ENCODE measurements around the gene KRTAP10-1.

KRTAP10-1 gene

GRCh38 chr21:44548381-44548780 is 8.4 kb upstream of the KRTAP10-1 start:
- DNase-seq (ENCODE audit: low spot score): no peak

- DNase-seq (ENCODE audit: low spot score): no peak
These were observed 7.8 kb upstream of the KRTAP10-1 start for GRCh38 chr21:44547656-44548331.

DNA sequence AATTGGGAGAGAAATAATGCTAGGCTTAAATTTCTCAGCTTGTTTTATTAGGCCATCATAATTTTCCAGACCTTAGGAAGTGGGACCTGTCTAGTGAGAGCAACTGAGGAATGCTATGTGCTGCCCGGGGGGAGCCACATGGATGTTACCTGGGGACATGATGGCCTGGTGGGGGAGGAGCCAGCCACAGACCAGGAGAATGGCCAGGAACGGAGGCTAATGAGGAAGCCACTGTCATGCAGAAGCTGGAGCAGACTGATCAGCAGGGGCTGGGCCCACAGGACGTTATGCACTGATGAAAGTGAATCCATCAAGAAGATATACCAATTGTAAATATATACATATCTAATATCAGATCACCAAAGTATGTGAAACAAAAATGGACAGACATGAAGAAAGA is 4.6 kb upstream of the KRTAP10-1 start:
- DNase-seq (ENCODE audit: low spot score): no peak

DNA sequence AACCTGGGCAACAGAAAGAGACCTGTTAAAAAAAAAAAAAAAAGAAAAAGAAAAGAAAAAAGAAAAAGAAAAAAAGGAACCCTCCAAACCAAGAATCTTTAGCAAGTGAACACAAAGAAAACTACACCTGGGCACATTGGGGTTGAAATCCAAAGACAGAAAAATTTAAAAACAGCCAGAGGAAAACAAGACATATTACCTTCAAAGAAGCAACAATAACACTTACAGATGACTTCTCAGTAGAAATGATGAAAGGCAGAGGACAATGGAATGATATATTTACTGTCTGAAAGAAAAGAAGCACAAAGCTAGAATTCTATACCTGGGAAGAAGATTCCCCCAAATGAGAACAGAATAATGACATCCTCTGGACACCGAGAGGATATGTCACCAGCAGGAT is 2.7 kb upstream of the KRTAP10-1 start:
- no peak for DNase-seq (ENCODE audit: low spot score)

DNA sequence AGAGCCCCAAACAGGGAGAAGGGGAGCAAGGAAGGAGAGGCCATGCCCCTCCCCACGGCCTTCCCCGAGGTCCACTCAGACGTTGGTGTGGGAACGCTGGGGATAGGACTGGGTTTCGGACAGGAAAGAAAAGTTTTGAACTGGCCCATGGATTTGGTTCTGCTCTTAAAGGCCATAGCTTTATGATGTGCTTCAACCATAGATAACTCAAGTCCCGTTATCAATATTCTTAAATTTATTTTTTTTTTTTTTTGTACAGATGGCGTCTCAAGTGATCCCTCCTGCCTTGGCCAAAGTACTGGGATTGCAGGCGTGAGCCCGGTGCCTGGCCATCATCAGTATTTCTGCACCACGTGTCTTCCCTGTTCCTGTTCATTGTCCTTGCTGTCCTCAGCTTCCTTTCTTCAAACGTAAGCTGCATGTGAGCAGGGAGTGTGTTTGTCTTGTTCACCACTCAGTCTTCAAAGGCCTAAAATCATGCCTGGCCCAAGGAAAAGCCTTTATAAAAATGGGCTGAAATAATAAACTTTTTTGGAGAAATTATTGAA is 820 bp upstream of the KRTAP10-1 start:
- DNase-seq (ENCODE audit: low spot score): no peak

- no peak for DNase-seq (ENCODE audit: low spot score)
These were observed 949 bp downstream of the KRTAP10-1 start for GRCh38 chr21:44539046-44539445.

- no peak for DNase-seq (ENCODE audit: low spot score)
These were observed 1.8 kb downstream of the KRTAP10-1 start for GRCh38 chr21:44537930-44538911.

GRCh38 chr21:44535963-44536362 is 4.0 kb downstream of the KRTAP10-1 start:
- DNase-seq (ENCODE audit: low spot score): no peak

GRCh38 chr21:44534688-44535087 is 5.3 kb downstream of the KRTAP10-1 start:
- DNase-seq (ENCODE audit: low spot score): no peak

- no peak for DNase-seq (ENCODE audit: low spot score)
These were observed 5.9 kb downstream of the KRTAP10-1 start for GRCh38 chr21:44533891-44534627.

DNA sequence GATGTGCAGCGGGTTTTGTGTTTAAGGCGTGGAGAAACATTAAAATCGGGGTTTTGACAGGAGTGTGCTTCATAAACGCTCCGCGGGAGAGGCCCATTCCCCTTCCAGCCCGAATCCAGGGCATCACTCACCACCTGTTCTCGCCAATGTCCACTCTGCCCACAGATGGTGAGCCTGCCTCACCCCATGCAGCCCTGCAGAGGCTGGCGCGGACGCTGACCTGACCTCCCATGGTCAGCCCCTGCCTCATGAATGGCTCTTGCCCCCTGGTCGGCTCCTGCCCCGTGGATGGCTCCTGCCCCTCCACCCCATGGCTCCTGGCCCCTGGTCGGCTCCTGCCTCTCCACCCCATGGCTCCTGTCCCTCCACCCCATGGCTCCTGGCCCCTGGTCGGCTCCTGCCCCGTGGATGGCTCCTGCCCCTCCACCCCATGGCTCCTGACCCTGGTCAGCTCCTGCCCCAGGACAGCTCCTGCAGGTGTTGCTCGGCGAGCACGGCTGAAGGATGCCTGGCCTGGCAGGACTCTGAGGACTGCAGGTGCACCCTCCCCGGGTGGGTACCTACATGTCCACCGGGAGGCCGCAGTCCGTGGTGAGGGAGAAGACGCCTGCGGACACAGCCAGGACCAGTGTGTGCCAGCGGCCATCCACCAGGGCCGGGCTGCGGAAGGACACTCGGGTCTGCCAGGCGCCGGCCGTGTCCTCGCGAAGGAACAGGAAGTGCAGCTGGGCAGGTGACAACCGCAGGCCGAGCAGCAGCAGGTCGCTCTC is 6.7 kb downstream of the KRTAP10-1 start:
- no peak for DNase-seq (ENCODE audit: low spot score)

DNA sequence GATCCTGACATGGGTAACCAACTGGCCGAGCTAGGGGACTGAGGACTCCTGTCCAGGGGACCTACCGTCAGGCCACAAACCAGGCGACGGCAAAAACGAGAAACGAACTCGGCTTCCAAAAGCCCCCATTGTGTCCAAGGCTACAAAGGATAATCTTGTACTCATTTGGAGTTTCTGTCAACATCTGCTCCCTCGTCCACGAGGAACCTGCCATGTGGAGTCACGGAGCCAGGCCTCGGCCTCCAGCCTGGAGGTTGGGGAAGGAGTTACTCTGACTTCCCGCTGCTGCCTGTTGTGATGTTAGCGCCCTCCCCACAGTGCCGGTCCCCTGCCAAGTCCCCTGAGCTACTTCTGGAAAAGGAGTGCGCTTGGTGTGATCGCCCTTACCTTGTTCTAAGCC is 7.3 kb downstream of the KRTAP10-1 start:
- DNase-seq (ENCODE audit: low spot score): no peak

DNA sequence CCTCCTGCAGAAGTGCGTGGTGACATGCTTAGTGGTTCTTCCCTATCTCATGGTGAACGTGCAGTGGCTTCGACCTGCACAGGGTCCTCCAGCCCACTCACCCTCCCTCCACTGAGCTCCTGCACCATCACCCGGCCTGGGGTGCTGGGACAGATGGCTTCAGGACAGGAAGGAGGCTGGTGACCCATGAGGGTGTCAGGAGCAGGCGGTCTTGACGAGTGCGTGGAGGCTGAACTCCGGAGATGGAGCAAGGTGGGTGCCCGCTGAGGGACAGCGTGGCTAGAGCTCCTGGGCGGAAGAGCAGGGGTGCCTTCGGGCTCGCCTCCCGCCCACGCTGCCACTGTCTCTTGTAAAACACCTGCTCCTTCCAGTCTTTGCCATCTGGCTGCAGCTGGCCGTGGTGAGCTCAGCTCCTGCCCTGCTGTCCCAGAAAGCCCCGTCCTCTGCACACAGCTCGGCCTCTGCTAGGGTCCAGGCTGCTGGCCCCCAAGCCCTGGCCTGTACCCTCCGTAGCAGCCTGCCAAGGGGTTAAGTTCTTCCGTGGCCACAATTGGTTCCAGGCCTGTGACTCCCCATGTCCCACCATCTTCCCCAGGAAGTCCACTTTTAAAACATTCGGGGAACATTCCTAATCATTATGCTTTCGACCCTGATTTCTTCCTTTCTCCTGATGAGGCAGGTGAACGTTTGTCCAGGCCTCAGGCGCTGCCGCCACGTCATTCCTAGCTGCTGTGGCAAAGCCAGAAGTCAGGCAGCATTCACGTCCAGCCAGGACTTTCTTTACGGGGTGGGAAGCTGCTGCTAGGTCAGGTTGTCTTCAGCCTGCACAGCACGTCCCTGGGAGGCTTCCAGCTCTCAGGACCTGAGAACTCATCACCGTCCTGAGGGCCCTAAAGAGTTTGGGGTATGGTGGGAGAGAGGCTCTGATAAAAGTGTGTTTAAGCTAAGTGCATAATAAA is 8.1 kb downstream of the KRTAP10-1 start:
- no peak for DNase-seq (ENCODE audit: low spot score)

DNA sequence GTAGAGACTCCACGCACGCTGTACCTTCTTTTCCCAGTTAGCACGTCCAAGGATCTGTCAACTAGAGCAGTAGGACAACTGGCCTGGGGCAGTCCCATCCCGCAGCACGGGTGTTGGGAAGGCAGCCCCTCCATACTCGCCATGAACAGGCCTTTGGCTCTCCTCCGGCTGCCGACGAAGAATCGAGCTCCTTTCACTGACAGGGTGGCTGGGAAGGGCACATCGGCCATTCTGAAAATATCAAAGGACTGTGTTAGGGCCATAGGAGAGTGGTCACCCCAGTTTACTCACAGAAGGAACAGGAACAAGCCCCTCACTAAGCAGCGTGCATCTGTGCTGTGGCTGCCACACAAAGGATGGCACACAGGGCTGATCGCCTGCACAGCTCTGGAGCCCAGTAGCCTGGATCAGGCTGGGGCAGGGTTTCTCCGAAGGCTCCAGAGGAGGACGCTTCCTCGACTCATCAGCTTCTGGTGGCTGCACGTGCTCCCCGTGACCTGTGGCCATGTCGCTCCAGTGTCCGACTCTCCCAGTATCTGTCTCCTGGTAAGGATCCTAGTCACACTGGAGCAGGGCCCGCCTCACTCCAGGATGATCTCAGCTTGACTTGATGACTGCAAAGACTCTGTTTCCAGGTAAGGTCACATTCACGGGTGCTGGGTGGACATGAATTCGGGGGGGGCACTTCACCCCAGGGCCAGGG is 8.9 kb downstream of the KRTAP10-1 start:
- no peak for DNase-seq (ENCODE audit: low spot score)

DNA sequence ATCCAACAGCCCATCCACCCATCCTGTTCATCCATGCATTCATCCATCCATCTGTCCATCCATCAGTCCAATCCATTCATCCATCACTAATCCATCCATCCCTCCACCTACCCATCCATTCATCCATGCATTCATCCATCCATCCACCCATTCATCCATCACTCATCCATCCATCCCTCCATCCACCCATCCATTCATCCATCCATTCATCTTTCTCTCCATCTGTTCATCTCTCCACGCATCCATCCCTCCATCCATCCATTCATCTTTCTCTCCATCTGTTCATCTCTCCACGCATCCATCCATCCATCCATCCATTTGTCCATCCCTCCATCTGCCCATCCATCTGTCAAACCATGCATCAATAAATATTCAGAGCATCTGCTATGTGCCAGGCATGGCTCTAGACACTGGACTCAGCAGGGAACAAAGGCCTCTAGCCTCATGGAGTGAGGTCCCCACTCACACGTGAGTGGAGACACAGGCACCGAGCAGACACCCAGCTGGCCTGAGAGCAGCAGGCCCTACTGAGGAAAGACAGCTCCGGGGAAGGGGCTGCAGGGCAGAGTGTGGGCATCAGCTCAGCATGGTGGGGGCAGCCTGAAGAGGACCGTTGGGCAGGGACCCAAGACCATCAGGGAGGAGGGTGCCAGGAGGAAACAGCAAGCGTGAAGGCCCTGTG is 9.6 kb downstream of the KRTAP10-1 start:
- DNase-seq (ENCODE audit: low spot score): no peak

- DNase-seq (ENCODE audit: low spot score): no peak
These were observed 10.4 kb downstream of the KRTAP10-1 start for GRCh38 chr21:44529503-44530125.

DNA sequence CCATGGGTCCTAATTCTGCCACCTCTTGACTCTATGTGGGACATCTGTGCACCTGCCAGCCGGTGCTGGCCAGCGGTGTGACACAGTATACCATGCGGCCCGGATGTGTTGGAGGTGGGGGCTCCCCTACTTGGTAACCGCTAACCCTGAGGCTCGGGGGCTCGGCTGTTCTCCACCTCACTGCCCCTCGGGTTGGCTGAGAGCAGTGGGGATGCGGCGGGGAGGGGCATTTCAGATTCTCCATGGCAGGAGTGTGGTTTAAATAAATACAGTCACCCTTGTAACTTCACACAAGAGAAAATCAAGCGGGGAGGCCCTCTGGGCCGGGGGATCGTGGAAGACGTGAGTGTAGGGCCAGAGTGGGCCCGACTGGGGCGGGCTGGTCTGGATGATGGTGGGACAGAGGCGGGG is 11.0 kb downstream of the KRTAP10-1 start:
- DNase-seq (ENCODE audit: low spot score): no peak

DNA sequence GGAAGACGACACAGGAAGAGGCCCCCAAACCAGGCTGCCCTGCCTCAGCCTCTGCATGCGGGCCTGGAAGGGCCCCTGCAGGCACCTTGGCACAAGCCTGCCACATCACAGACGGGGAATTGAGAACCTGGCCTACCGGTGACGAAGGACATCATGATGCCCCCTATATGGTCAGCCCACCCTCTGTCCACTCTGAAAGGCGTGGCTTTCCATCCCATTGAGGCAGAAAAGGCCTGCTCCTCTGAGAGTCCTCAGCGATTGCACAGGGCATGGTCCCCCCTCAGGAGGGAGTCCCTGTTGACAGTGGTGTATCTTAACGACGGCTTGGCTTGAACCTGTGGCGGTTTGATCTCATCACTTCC is 11.4 kb downstream of the KRTAP10-1 start:
- DNase-seq (ENCODE audit: low spot score): no peak
